ENCODE data around the gene ABCB11.

- TF ChIP-seq FOXJ3 (CRISPR knock-in tag; IDR thresholded peaks at IDR 0.05) (no peak), FOSL2 (IDR thresholded peaks at IDR 0.05; ENCODE audit: borderline replicate concordance, low read depth) (no peak), CTCF (IDR thresholded peaks at IDR 0.05) (no peak), POLR2AphosphoS5 (IDR thresholded peaks at IDR 0.05; ENCODE audit: low read depth, low read length) (no peak)
Measured at GRCh38 chr2:169011698-169012097, 19.4 kb downstream of the ABCB11 start.

All from SK-N-SH (cell line).